Upper lobe of right lung (tissue), 1 donor: ENCODE results near the gene LTBP3. TPM values are rescaled to one million over a fixed set of nuclear protein-coding genes. Genes with fewer than 3 reads are reported as not detected.

ENCODE experiments used
- ATAC-seq: fragments of 200-7000 bp; cut with Tn5 transposase; one replicate; pipeline ENCODE4 v1.9.1; 2020; ENCODE audit warnings: mild to moderate bottlenecking, moderate library complexity
- DNase-seq: peaks from one replicate; pipeline ENCODE4 v3.0.0-alpha.2; 2020
- H3K27ac ChIP-seq: fragments of 200-600 bp; one replicate; pipeline ENCODE4 v1.8.0; 2022
- H3K27me3 ChIP-seq: fragments of 200-600 bp; one replicate; pipeline ENCODE4 v1.8.0; 2022; ENCODE audit warnings: mild to moderate bottlenecking
- H3K36me3 ChIP-seq: fragments of 200-600 bp; one replicate; pipeline ENCODE4 v1.8.0; 2022
- H3K4me1 ChIP-seq: fragments of 200-600 bp; one replicate; pipeline ENCODE4 v1.8.0; 2022
- H3K4me3 ChIP-seq: fragments of 200-600 bp; one replicate; pipeline ENCODE4 v1.8.0; 2022; ENCODE audit warnings: mild to moderate bottlenecking
- H3K9me3 ChIP-seq: fragments of 200-600 bp; one replicate; pipeline ENCODE4 v1.8.0; 2022
- CTCF ChIP-seq: fragments of 200-600 bp; IDR thresholded peaks from one replicate; pipeline ENCODE4 v1.8.0; 2022; ENCODE audit warnings: antibody characterized with exemption
- intact Hi-C: fragments of 100-400 bp; cut with DNase I; formaldehyde crosslinking; loops from one replicate; pipeline ENCODE4 v1.11.0; 2022
- total RNA-seq: library from RNA; stranded (reverse); fragmentation: NEBNext Ultra II Directional; extraction: Animal tissue kit (Norgen Biotek cat#: 25700); gene quantifications from one replicate; pipeline ENCODE4 v1.2.1, GENCODE V29; 2021
- donor health status: DM: no; HTN: yes; CAD: no; lungs with severe emphysema.

The LTBP3 gene
- total RNA-seq, 1 donor from 2014 or later, result 128 TPM

- H3K9me3 ChIP-seq, result no peaks in the 10 kb centered on the region
- intact Hi-C loops, result no loop called here
- H3K27ac ChIP-seq, result no peak overlapping the region
- peaks cover 17% of the 10 kb centered on the region for H3K4me1 ChIP-seq
- H3K27me3 ChIP-seq, result no peaks in the 10 kb centered on the region
- no peak overlapping the region for H3K4me3 ChIP-seq
- DNase-seq, result no peak
- no peak for ATAC-seq
- peaks cover 37% of the 10 kb centered on the region for H3K36me3 ChIP-seq
- TF ChIP-seq CTCF, result no peak
Observed at GRCh38 chr11:65583589-65583988, 25.4 kb upstream of the LTBP3 start.

GRCh38 chr11:65581928-65582327 lies 23.8 kb upstream of the LTBP3 start:
- no peak for DNase-seq
- Histone ChIP-seq H3K4me3 (no peak overlapping the region), H3K4me1 (peaks cover 21% of the 10 kb centered on the region), H3K36me3 (peaks cover 37% of the 10 kb centered on the region), H3K27ac (no peak overlapping the region), H3K9me3 (no peaks in the 10 kb centered on the region), H3K27me3 (no peaks in the 10 kb centered on the region)
- intact Hi-C loops, result no loop called here
- TF ChIP-seq CTCF, result no peak
- ATAC-seq, result no peak

GRCh38 chr11:65580756-65581155 lies 22.6 kb upstream of the LTBP3 start:
- no peak overlapping the region for H3K27ac ChIP-seq
- H3K4me3 ChIP-seq, result no peak overlapping the region
- H3K4me1 ChIP-seq, result peaks cover 23% of the 10 kb centered on the region
- H3K27me3 ChIP-seq, result no peaks in the 10 kb centered on the region
- H3K36me3 ChIP-seq, result peaks cover 37% of the 10 kb centered on the region
- no peak for TF ChIP-seq CTCF
- DNase-seq (no peak), ATAC-seq (no peak)
- intact Hi-C loops, result no loop called here
- H3K9me3 ChIP-seq, result no peaks in the 10 kb centered on the region

- no peak overlapping the region for H3K4me3 ChIP-seq
- intact Hi-C loops, result no loop called here
- no peak overlapping the region for H3K27ac ChIP-seq
- no peak for TF ChIP-seq CTCF
- peaks cover 26% of the 10 kb centered on the region for H3K4me1 ChIP-seq
- no peak for DNase-seq
- ATAC-seq, result no peak
- H3K9me3 ChIP-seq, result no peaks in the 10 kb centered on the region
- H3K36me3 ChIP-seq, result peaks cover 32% of the 10 kb centered on the region
- H3K27me3 ChIP-seq, result no peaks in the 10 kb centered on the region
Observed at GRCh38 chr11:65580031-65580692, 22.0 kb upstream of the LTBP3 start.

- TF ChIP-seq CTCF, result no peak
- Histone ChIP-seq H3K4me1 (peaks cover 31% of the 10 kb centered on the region), H3K9me3 (no peaks in the 10 kb centered on the region), H3K4me3 (no peak overlapping the region), H3K36me3 (peaks cover 32% of the 10 kb centered on the region), H3K27ac (no peak overlapping the region), H3K27me3 (no peaks in the 10 kb centered on the region)
- intact Hi-C loops, result no loop called here
- ATAC-seq (no peak), DNase-seq (no peak)
Observed at GRCh38 chr11:65579291-65579690, 21.1 kb upstream of the LTBP3 start.

GRCh38 chr11:65578667-65579066 lies 20.5 kb upstream of the LTBP3 start:
- no peak overlapping the region for H3K4me3 ChIP-seq
- intact Hi-C loops, result no loop called here
- no peak for TF ChIP-seq CTCF
- H3K36me3 ChIP-seq, result peaks cover 32% of the 10 kb centered on the region
- ATAC-seq, result no peak
- no peak overlapping the region for H3K27ac ChIP-seq
- H3K27me3 ChIP-seq, result no peaks in the 10 kb centered on the region
- no peaks in the 10 kb centered on the region for H3K9me3 ChIP-seq
- peaks cover 35% of the 10 kb centered on the region for H3K4me1 ChIP-seq
- no peak for DNase-seq
